ENCODE data around the gene TMEM18. TPM values are rescaled to one million over a fixed set of nuclear protein-coding genes. Genes with fewer than 3 reads are reported as not detected.

TMEM18 gene
- total RNA-seq: 23.6 and 36.2 TPM in 2 replicates

GRCh38 chr2:677056-677958 is at the start of gene TMEM18:
Gene TMEM18, minus strand, starts transcription at chr2:677406. Its CDS starts 61 bp downstream, at chr2:677345.

